ENCODE measurements around the gene NACAD. TPM values are rescaled to one million over a fixed set of nuclear protein-coding genes. Genes with fewer than 3 reads are reported as not detected.

The NACAD gene
- total RNA-seq, 2 donors from 2014 or later = 0.78 to 1.6 TPM

- Histone ChIP-seq H3K36me3 (replicated peaks in 1 of 2; ENCODE audit: insufficient read depth in 1 of 2, low read depth in 2 of 2) (no peaks in the 10 kb centered on the region), H3K4me1 (no peaks in the 10 kb centered on the region), H3K27me3 (no peaks in the 10 kb centered on the region), H3K4me3 (no peak overlapping the region), H3K9me3 (no peaks in the 10 kb centered on the region), H3K27ac (no peak overlapping the region)
- intact Hi-C loops (cut with DNase I) = no loop called here
- no peak for TF ChIP-seq CTCF (IDR thresholded peaks at IDR 0.05)
- TF ChIP-seq POLR2A (IDR thresholded peaks at IDR 0.05) = no peak
- no peak for ATAC-seq
- no peak for DNase-seq
- WGBS, 2 donors = 94 to 96% methylated on average over 3 of the region's 3 CpGs
Measured at GRCh38 chr7:45060295-45060694, 28.5 kb downstream of the NACAD start.

- no peaks in the 10 kb centered on the region for H3K9me3 ChIP-seq
- WGBS, 2 donors = 87 to 96% methylated on average over 5 of the region's 5 CpGs
Measured at GRCh38 chr7:45057878-45058277, 30.9 kb downstream of the NACAD start.

GRCh38 chr7:45055594-45056219 is 33.1 kb downstream of the NACAD start:
- ATAC-seq = no peak
- DNase-seq = no peak
- Histone ChIP-seq H3K9me3 (no peaks in the 10 kb centered on the region), H3K27ac (no peak overlapping the region), H3K4me1 (no peaks in the 10 kb centered on the region), H3K36me3 (replicated peaks in 1 of 2; ENCODE audit: insufficient read depth in 1 of 2, low read depth in 2 of 2) (no peaks in the 10 kb centered on the region), H3K4me3 (no peak overlapping the region), H3K27me3 (no peaks in the 10 kb centered on the region)
- WGBS, 2 donors = 97 to 99% methylated on average over 5 of the region's 5 CpGs
- no peak for TF ChIP-seq POLR2A (IDR thresholded peaks at IDR 0.05)
- TF ChIP-seq CTCF (IDR thresholded peaks at IDR 0.05) = no peak
- intact Hi-C loops (cut with DNase I) = no loop called here

More at GRCh38 chr7:45057878-45058277, 30.9 kb downstream of the NACAD start:
- TF ChIP-seq CTCF (IDR thresholded peaks at IDR 0.05) = no peak
- no peak for TF ChIP-seq POLR2A (IDR thresholded peaks at IDR 0.05)
- intact Hi-C loops (cut with DNase I) = no loop called here
- ATAC-seq = no peak
- Histone ChIP-seq H3K4me1 (no peaks in the 10 kb centered on the region), H3K4me3 (no peak overlapping the region), H3K36me3 (replicated peaks in 1 of 2; ENCODE audit: insufficient read depth in 1 of 2, low read depth in 2 of 2) (no peaks in the 10 kb centered on the region), H3K27ac (no peak overlapping the region), H3K27me3 (no peaks in the 10 kb centered on the region)
- DNase-seq = no peak

DNA sequence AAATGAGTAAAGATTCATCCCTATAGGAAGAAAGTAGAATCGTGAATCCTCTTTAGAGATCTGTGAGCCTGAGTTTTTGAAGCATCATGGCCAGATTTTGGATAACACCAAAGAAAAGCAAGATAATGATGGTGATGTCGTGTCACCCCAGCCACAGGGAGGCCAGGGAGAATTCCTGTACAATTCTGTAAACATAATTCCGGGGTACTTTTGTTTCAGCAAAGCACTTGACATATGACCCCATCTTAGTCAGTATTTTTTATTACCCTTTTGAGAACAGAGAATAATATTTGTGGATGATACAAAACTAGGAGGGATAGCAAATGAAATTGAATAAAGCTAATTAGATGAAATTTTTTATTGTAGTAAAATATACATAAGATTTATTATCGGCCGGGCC is 33.8 kb downstream of the NACAD start:
- H3K9me3 ChIP-seq = no peaks in the 10 kb centered on the region
- no peaks in the 10 kb centered on the region for H3K4me1 ChIP-seq
- H3K36me3 ChIP-seq (replicated peaks in 1 of 2; ENCODE audit: insufficient read depth in 1 of 2, low read depth in 2 of 2) = no peaks in the 10 kb centered on the region
- no peaks in the 10 kb centered on the region for H3K27me3 ChIP-seq
- WGBS, 2 donors = 90 to 95% methylated on average over 5 of the region's 5 CpGs
- H3K27ac ChIP-seq = no peak overlapping the region
- TF ChIP-seq POLR2A (IDR thresholded peaks at IDR 0.05) (no peak), CTCF (IDR thresholded peaks at IDR 0.05) (no peak)
- ATAC-seq (no peak), DNase-seq (no peak)
- H3K4me3 ChIP-seq = no peak overlapping the region
- intact Hi-C loops (cut with DNase I) = no loop called here

- ATAC-seq (no peak), DNase-seq (no peak)
- no peaks in the 10 kb centered on the region for H3K36me3 ChIP-seq (replicated peaks in 1 of 2; ENCODE audit: insufficient read depth in 1 of 2, low read depth in 2 of 2)
- 90 to 92% methylated on average over 3 of the region's 3 CpGs for WGBS, 2 donors
- TF ChIP-seq CTCF (IDR thresholded peaks at IDR 0.05) (no peak), POLR2A (IDR thresholded peaks at IDR 0.05) (no peak)
- no peak overlapping the region for H3K4me3 ChIP-seq
- no peaks in the 10 kb centered on the region for H3K9me3 ChIP-seq
- H3K27ac ChIP-seq = no peak overlapping the region
- H3K4me1 ChIP-seq = no peaks in the 10 kb centered on the region
- intact Hi-C loops (cut with DNase I) = no loop called here
- no peaks in the 10 kb centered on the region for H3K27me3 ChIP-seq
Measured at GRCh38 chr7:45054442-45054841, 34.3 kb downstream of the NACAD start.
